ENCODE results near the gene BDP1. TPM values are rescaled to one million over a fixed set of nuclear protein-coding genes. Genes with fewer than 3 reads are reported as not detected.

The BDP1 gene
- total and polyA plus RNA-seq, 8 donors, result 6.4 to 90.7 (median 31.1) TPM

DNA sequence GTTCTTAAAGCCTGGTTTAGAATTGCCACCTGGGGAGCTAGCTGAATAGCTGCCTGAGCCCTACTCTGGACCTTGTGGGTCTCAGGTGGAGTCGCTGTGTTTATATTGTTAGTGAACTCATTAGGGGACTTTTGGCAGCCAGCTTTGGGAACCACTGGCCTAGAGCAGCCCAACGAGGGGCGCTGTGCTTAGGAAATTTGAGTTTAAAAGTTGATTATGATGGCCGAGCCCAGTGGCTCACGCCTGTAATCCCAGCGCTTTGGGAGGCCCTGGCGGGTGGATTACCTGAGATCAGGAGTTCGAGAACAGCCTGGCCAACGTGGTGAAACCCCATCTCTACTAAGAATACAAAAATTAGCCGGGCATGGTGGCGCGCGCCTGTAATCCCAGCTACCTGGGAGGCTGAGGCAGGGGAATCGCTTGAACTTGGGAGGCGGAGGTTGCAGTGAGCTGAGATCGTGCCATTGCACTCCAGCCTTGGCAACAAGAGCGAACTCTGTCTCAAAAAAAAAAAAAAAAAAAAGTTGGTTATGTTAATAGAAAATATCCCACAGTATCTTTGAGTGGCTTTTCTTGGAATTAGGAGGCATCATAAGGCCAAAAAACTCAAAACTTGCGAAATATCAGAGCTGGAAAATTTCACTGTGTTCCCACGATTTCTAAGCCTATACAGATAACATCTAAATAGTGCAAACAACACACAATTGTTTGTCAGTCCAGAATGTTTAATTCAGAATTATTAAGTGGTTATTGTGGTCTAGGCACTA is 132.5 kb downstream of the BDP1 start:
- H3K9me3 ChIP-seq, result no peaks in the 10 kb centered on the region
- peak overlapping the region; percentile 91 to 93 (median 92) for H3K27ac ChIP-seq
- WGBS, 5 donors, result 59 to 71% (median 65%) methylated on average over 19 of the region's 19 CpGs
- H3K27me3 ChIP-seq, result no peaks in the 10 kb centered on the region
- no peak for TF ChIP-seq EP300 (IDR thresholded peaks at IDR 0.05)
- H3K4me3 ChIP-seq, result peak overlapping the region; percentile 79 to 89 (median 83)
- DNase-seq, result no peak
- peaks cover 3 to 42% (median 26%) of the 10 kb centered on the region in 4 donors for H3K4me1 ChIP-seq
- intact Hi-C loops (cut with DNase I; ENCODE audit: low total_unique reads), result no loop called here
- no peaks in the 10 kb centered on the region for H3K36me3 ChIP-seq

DNA sequence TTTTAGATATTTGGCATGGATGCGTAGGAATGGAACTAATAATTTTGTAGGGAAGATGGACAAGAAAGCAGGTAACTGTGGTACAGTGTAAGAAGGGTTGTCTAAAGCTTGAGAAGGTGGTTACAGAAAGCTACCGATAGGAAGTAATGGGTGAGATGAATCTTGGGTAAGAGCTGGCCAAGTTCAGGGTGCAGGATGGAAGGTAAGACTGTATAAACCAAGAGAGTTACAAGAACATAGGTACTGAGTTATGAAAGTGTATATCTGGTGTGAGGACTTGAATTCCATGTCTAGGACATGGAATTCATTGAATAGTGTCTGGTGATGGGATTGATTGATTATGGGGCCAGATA is 133.1 kb downstream of the BDP1 start:
- Histone ChIP-seq H3K27ac (no peak overlapping the region), H3K4me1 (peaks cover 3 to 42% (median 26%) of the 10 kb centered on the region in 4 donors), H3K4me3 (peak overlapping the region in 1 of 4 donors; percentile 79), H3K36me3 (peaks cover 0 to 5% (median 1%) of the 10 kb centered on the region in 4 donors), H3K27me3 (no peaks in the 10 kb centered on the region), H3K9me3 (no peaks in the 10 kb centered on the region)
- WGBS, 5 donors, result 92 to 100% (median 93%) methylated on average over 2 of the region's 2 CpGs
- no peak for DNase-seq
- intact Hi-C loops (cut with DNase I; ENCODE audit: low total_unique reads), result no loop called here
- TF ChIP-seq, protein P1, sequence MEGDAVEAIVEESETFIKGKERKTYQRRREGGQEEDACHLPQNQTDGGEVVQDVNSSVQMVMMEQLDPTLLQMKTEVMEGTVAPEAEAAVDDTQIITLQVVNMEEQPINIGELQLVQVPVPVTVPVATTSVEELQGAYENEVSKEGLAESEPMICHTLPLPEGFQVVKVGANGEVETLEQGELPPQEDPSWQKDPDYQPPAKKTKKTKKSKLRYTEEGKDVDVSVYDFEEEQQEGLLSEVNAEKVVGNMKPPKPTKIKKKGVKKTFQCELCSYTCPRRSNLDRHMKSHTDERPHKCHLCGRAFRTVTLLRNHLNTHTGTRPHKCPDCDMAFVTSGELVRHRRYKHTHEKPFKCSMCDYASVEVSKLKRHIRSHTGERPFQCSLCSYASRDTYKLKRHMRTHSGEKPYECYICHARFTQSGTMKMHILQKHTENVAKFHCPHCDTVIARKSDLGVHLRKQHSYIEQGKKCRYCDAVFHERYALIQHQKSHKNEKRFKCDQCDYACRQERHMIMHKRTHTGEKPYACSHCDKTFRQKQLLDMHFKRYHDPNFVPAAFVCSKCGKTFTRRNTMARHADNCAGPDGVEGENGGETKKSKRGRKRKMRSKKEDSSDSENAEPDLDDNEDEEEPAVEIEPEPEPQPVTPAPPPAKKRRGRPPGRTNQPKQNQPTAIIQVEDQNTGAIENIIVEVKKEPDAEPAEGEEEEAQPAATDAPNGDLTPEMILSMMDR (IDR thresholded peaks at IDR 0.05), result no peak
- no peak for TF ChIP-seq POLR2AphosphoS5 (IDR thresholded peaks at IDR 0.05)
- TF ChIP-seq POLR2A (IDR thresholded peaks at IDR 0.05), result no peak
- TF ChIP-seq EP300 (IDR thresholded peaks at IDR 0.05), result no peak

DNA sequence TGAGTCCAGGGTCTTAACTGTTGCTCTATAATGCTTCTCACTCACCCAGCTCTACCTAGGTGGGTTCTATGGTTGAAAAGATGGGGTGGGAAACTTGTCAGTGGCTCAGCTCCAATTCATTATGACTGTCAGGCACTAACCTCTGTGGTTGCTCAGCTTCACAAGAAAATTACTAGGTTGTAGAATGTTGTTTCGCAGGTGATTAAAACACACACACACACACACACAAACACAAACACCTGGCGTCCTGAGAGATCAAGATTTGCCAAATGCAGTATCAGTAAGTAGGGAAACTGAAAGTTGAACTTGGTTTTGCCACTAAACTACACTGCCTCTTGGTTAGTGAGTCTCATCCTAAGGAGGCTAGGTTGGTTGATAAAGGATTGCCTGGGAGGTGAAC is 134.5 kb downstream of the BDP1 start:
- Histone ChIP-seq H3K9me3 (no peaks in the 10 kb centered on the region), H3K36me3 (peaks cover 4 to 15% (median 9%) of the 10 kb centered on the region in 4 donors), H3K27ac (no peak overlapping the region), H3K27me3 (no peaks in the 10 kb centered on the region), H3K4me1 (peaks cover 3 to 42% (median 26%) of the 10 kb centered on the region in 4 donors), H3K4me3 (peak overlapping the region in 1 of 4 donors; percentile 14)
- 45 to 57% (median 54%) methylated on average over 2 of the region's 2 CpGs for WGBS, 5 donors
- DNase-seq, result no peak
- intact Hi-C loops (cut with DNase I; ENCODE audit: low total_unique reads), result no loop called here
- TF ChIP-seq POLR2A (IDR thresholded peaks at IDR 0.05) (no peak), POLR2AphosphoS5 (IDR thresholded peaks at IDR 0.05) (no peak), EP300 (IDR thresholded peaks at IDR 0.05) (no peak)
- TF ChIP-seq, protein P1 (IDR thresholded peaks at IDR 0.05), result no peak

GRCh38 chr5:71591100-71591499 is 135.6 kb downstream of the BDP1 start:
- Histone ChIP-seq H3K36me3 (peaks cover 5 to 17% (median 14%) of the 10 kb centered on the region in 4 donors), H3K27me3 (no peaks in the 10 kb centered on the region), H3K4me1 (peaks cover 3 to 42% (median 25%) of the 10 kb centered on the region in 4 donors), H3K27ac (no peak overlapping the region), H3K9me3 (no peaks in the 10 kb centered on the region), H3K4me3 (no peak overlapping the region)
- TF ChIP-seq POLR2A (IDR thresholded peaks at IDR 0.05), result no peak
- TF ChIP-seq EP300 (IDR thresholded peaks at IDR 0.05), result no peak
- TF ChIP-seq POLR2AphosphoS5 (IDR thresholded peaks at IDR 0.05), result no peak
- TF ChIP-seq, protein P1 (IDR thresholded peaks at IDR 0.05), result no peak
- intact Hi-C loops (cut with DNase I; ENCODE audit: low total_unique reads), result no loop called here
- DNase-seq, result no peak

DNA sequence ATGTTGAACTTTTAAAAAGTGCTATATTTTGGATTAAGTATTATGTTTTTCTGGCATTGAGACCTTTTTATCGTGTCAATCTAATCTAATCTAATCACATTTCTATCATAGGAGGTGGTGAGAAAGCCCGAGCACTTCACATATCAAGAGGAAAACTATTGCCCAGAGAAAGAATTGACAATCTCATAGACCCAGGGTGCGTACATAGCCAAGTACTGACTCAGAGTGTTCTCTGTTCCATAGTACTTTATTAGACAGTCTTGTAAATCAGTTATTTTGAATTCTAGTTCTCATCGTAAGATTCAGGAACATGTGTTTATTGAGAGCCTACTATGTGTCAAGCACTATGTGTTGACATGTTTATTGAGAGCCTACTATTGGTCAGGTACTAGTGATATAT is 140.7 kb downstream of the BDP1 start:
- no peak for TF ChIP-seq POLR2AphosphoS5 (IDR thresholded peaks at IDR 0.05)
- intact Hi-C loops (cut with DNase I; ENCODE audit: low total_unique reads), result no loop called here
- DNase-seq, result no peak
- H3K27ac ChIP-seq, result no peak overlapping the region
- no peak overlapping the region for H3K4me3 ChIP-seq
- 87 to 91% (median 91%) methylated on average over 4 of the region's 4 CpGs for WGBS, 5 donors
- no peaks in the 10 kb centered on the region for H3K27me3 ChIP-seq
- H3K4me1 ChIP-seq, result peaks cover 0 to 10% (median 4%) of the 10 kb centered on the region in 4 donors
- H3K36me3 ChIP-seq, result peaks cover 50 to 68% (median 64%) of the 10 kb centered on the region in 4 donors
- H3K9me3 ChIP-seq, result no peaks in the 10 kb centered on the region

Measured in stomach (tissue), 9 donors.